ENCODE results near the gene PPP2R3C.

DNA sequence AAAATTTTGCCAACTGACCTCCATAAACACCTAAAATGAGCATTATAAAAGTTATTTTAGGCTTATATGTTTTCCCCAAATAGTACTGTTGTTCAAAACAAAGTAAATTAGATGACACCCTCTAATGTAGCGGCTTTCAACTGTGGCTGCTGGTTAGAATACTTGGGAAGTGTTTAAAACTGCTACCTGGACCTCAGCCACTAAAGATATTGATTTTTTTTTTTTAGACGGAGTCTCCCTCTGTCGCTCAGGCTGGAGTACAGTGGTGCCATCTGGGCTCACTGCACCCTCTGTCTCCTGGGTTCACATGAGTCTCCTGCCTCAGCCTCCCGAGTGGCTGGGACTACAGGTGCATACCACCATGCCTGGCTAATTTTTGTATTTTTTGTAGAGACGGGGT is 16.8 kb upstream of the PPP2R3C start:
- TF ChIP-seq SUZ12 (IDR thresholded peaks at IDR 0.05; ENCODE audit: extremely low read depth, insufficient read depth, insufficient read length): no peak
- no peak for TF ChIP-seq YY1 (IDR thresholded peaks at IDR 0.05; ENCODE audit: insufficient read depth, insufficient read length)
- TF ChIP-seq ZNF274 (IDR thresholded peaks at IDR 0.05; ENCODE audit: low read depth, low read length): no peak
